ENCODE data around the gene BTBD9. TPM values are rescaled to one million over a fixed set of nuclear protein-coding genes. Genes with fewer than 3 reads are reported as not detected.

BTBD9 gene
- total and polyA plus RNA-seq, 2 donors (not counting 1 experiment from before 2014, with no cell fraction given): 4.1 to 48.9 TPM

- H2AFZ ChIP-seq (ENCODE audit: insufficient read depth, low read depth, low read length, poor library complexity, severe bottlenecking): no peak overlapping the region
- no peak overlapping the region for H3K4me2 ChIP-seq (replicated peaks; ENCODE audit: low read depth, low read length, poor library complexity, severe bottlenecking)
- no peak overlapping the region for H3K4me3 ChIP-seq (ENCODE audit: control extremely low read depth in 1 of 5, extremely low read depth in 1 of 5, insufficient read depth in 1 of 5, low read depth in 2 of 5, low read length in 4 of 5)
- peaks cover 22 to 23% of the 10 kb centered on the region in 2 donors for H3K4me1 ChIP-seq (ENCODE audit: control insufficient read depth in 2 of 2, insufficient read depth in 2 of 2, low read length in 2 of 2)
- POLR2A ChIA-PET: no interaction called here
- Mint-ChIP-seq H3K4me1 (peaks cover 34% of the 10 kb centered on the region), H3K9me3 (ENCODE audit: insufficient read depth) (no peaks in the 10 kb centered on the region), H3K27me3 (no peaks in the 10 kb centered on the region), H3K4me3 (no peak overlapping the region), H3K27ac (no peak overlapping the region)
- no peaks in the 10 kb centered on the region for H3K27me3 ChIP-seq (replicated peaks in 1 of 4; ENCODE audit: control extremely low read depth in 1 of 4, control insufficient read depth in 3 of 4, insufficient read depth in 4 of 4, low read length in 3 of 4)
- no peaks in the 10 kb centered on the region for H4K20me1 ChIP-seq (ENCODE audit: control insufficient read depth, insufficient read depth, low read length, poor library complexity, severe bottlenecking)
- 80% methylated on average over 2 of the region's 5 CpGs for WGBS (ENCODE audit: insufficient coverage)
- intact Hi-C loops (cut with micrococcal nuclease): no loop called here
- H3K9ac ChIP-seq (ENCODE audit: low read length): no peak overlapping the region
- TF ChIP-seq, protein P1, sequence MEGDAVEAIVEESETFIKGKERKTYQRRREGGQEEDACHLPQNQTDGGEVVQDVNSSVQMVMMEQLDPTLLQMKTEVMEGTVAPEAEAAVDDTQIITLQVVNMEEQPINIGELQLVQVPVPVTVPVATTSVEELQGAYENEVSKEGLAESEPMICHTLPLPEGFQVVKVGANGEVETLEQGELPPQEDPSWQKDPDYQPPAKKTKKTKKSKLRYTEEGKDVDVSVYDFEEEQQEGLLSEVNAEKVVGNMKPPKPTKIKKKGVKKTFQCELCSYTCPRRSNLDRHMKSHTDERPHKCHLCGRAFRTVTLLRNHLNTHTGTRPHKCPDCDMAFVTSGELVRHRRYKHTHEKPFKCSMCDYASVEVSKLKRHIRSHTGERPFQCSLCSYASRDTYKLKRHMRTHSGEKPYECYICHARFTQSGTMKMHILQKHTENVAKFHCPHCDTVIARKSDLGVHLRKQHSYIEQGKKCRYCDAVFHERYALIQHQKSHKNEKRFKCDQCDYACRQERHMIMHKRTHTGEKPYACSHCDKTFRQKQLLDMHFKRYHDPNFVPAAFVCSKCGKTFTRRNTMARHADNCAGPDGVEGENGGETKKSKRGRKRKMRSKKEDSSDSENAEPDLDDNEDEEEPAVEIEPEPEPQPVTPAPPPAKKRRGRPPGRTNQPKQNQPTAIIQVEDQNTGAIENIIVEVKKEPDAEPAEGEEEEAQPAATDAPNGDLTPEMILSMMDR (IDR thresholded peaks at IDR 0.05): no peak
- no peak for TF ChIP-seq EZH2 (IDR thresholded peaks at IDR 0.05; ENCODE audit: borderline replicate concordance, insufficient read depth, low read depth, low read length, poor library complexity, severe bottlenecking)
- DNase-seq (no peak), ATAC-seq (ENCODE audit: low read depth) (no peak)
- CTCF ChIA-PET: interaction anchor here (0.6 to 1.7 kb wide), 6 partner anchors 13 to 1242 kb away, joined by 3 to 6 read pairs (median 3); no protein-coding TSS in a partner anchor
- H3K27ac ChIP-seq (ENCODE audit: low read length in 2 of 2): no peak overlapping the region
- H3K36me3 ChIP-seq (replicated peaks in 1 of 2; ENCODE audit: control extremely low read depth in 1 of 2, control insufficient read depth in 1 of 2, extremely low read depth in 1 of 2, insufficient read depth in 2 of 2, low read length in 1 of 2): no peaks in the 10 kb centered on the region
- H3K9me3 ChIP-seq (ENCODE audit: control extremely low read depth in 1 of 3, control insufficient read depth in 2 of 3, insufficient read depth in 1 of 3, low read length in 2 of 3): no peaks in the 10 kb centered on the region
- H3K79me2 ChIP-seq (ENCODE audit: control insufficient read depth, insufficient read depth, low read length): peaks cover 9% of the 10 kb centered on the region
Observed at GRCh38 chr6:38567436-38567835, 72.3 kb downstream of the BTBD9 start.

DNA sequence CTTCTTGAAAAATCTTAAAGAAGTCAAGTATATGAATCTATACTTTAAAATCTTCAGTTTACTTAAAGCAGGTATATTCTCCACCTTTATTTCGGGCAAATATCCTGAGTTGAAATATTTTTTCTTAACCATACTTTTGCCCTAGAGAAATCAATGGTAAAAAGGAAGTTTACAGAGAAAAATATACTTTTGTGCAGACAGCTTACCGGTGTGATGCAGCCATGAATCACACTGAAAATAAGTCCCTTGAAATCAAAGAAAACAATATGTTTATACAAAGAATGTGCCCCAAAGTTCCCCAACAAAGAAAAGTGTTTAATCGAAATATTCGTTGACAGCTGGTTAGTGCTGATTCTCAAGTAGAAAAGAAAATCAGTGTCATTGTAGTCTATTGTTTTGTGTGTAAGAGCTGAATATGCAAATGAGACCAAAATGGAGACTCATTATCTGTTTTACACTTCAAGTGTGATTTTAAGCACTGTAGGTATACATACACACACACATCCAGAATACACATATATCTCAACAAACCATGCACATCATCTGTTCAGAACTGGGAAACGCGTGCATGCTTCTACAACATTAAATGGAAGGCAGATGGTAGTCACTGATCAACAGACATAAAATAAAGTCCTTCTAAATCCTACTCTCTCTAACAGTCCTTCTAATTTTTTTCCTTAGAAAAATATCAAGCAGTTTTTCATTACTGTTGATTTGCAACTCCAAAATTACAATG, 73.3 kb downstream of the BTBD9 start:
- Histone ChIP-seq H3K9me3 (ENCODE audit: control extremely low read depth in 1 of 3, control insufficient read depth in 2 of 3, insufficient read depth in 1 of 3, low read length in 2 of 3) (no peaks in the 10 kb centered on the region), H3K79me2 (ENCODE audit: control insufficient read depth, insufficient read depth, low read length) (peaks cover 9% of the 10 kb centered on the region), H3K4me3 (ENCODE audit: control extremely low read depth in 1 of 5, extremely low read depth in 1 of 5, insufficient read depth in 1 of 5, low read depth in 2 of 5, low read length in 4 of 5) (no peak overlapping the region), H3K4me2 (replicated peaks; ENCODE audit: low read depth, low read length, poor library complexity, severe bottlenecking) (no peak overlapping the region), H2AFZ (ENCODE audit: insufficient read depth, low read depth, low read length, poor library complexity, severe bottlenecking) (no peak overlapping the region), H3K36me3 (replicated peaks in 1 of 2; ENCODE audit: control extremely low read depth in 1 of 2, control insufficient read depth in 1 of 2, extremely low read depth in 1 of 2, insufficient read depth in 2 of 2, low read length in 1 of 2) (no peaks in the 10 kb centered on the region), H4K20me1 (ENCODE audit: control insufficient read depth, insufficient read depth, low read length, poor library complexity, severe bottlenecking) (no peaks in the 10 kb centered on the region), H3K27me3 (replicated peaks in 1 of 4; ENCODE audit: control extremely low read depth in 1 of 4, control insufficient read depth in 3 of 4, insufficient read depth in 4 of 4, low read length in 3 of 4) (no peaks in the 10 kb centered on the region), H3K27ac (ENCODE audit: low read length in 2 of 2) (no peak overlapping the region), H3K9ac (ENCODE audit: low read length) (no peak overlapping the region), H3K4me1 (ENCODE audit: control insufficient read depth in 2 of 2, insufficient read depth in 2 of 2, low read length in 2 of 2) (peaks cover 13 to 17% of the 10 kb centered on the region in 2 donors)
- DNase-seq: no peak
- H3K27me3 Mint-ChIP-seq: no peaks in the 10 kb centered on the region
- H3K4me3 Mint-ChIP-seq: no peak overlapping the region
- H3K27ac Mint-ChIP-seq: no peak overlapping the region
- intact Hi-C loops (cut with micrococcal nuclease): no loop called here
- peaks cover 24% of the 10 kb centered on the region for H3K4me1 Mint-ChIP-seq
- no peak for ATAC-seq (ENCODE audit: low read depth)
- H3K9me3 Mint-ChIP-seq (ENCODE audit: insufficient read depth): no peaks in the 10 kb centered on the region
- no peak for TF ChIP-seq EZH2 (IDR thresholded peaks at IDR 0.05; ENCODE audit: borderline replicate concordance, insufficient read depth, low read depth, low read length, poor library complexity, severe bottlenecking)
- TF ChIP-seq, protein P1 (IDR thresholded peaks at IDR 0.05): no peak
- no CpG with 5 or more reads among the region's 6 CpGs for WGBS (ENCODE audit: insufficient coverage)
- POLR2A ChIA-PET: interaction anchor here (0.6 kb wide), 1 partner anchor 71 kb away, joined by 4 read pairs; no protein-coding TSS in a partner anchor
- CTCF ChIA-PET: interaction anchor here (0.6 to 1.7 kb wide), 4 partner anchors 12 to 875 kb away, joined by 3 to 6 read pairs (median 3); no protein-coding TSS in a partner anchor

Data from B cell (primary cell).